ENCODE measurements around the gene ZNF727. TPM values are rescaled to one million over a fixed set of nuclear protein-coding genes. Genes with fewer than 3 reads are reported as not detected.

ZNF727 gene
- total RNA-seq (2022; extraction: Qiagen RNA extraction; ENCODE audit: low read depth) = not detected in 5 replicates

GRCh38 chr7:64045301-64046040 lies at the start of gene ZNF727:
TSS of gene ZNF727 (plus strand) at chr7:64045434. CDS start at chr7:64045622, 188 bp downstream.

GRCh38 chr7:63998549-63998948 lies 46.7 kb upstream of the ZNF727 start, which contains the start of gene ZNF722:
TSS of gene ZNF722 (plus strand) at chr7:63998849. CDS start at chr7:63998962, 113 bp downstream.

Other genes with a start within 250 kb of the ZNF727 start
- gene ZNF722, start 46.6 kb upstream of the ZNF727 start, total RNA-seq (2022; extraction: Qiagen RNA extraction; ENCODE audit: low read depth) = not detected in 5 replicates
- gene ZNF735, start 161.8 kb downstream of the ZNF727 start, total RNA-seq (2022; extraction: Qiagen RNA extraction; ENCODE audit: low read depth) = not detected in 5 replicates
- gene ZNF679, start 183.0 kb downstream of the ZNF727 start, total RNA-seq (2022; extraction: Qiagen RNA extraction; ENCODE audit: low read depth) = not detected in 5 replicates

Measured in A549 treated with DMSO at 1 μM for 4 hours (cell line).